HL-60 (cell line): ENCODE data around the gene PCSK2.

Source experiments
- DNase-seq, 2 experiments: peaks; one replicate each; pipeline ENCODE4 v3.0.0-alpha.2; 2010 to 2020; ENCODE audit warnings: low read depth in 1 of 2, low spot score in 1 of 2
- H3K27ac ChIP-seq: fragments of 250-450 bp; sonication (Bioruptor Pico); replicated peaks from 2 replicates; pipeline ENCODE4 v1.5.1; 2020; ENCODE audit warnings: mild to moderate bottlenecking, moderate library complexity
- H3K27me3 ChIP-seq: fragments of 250-450 bp; sonication (Bioruptor Pico); 2 replicates; pipeline ENCODE4 v1.5.1; 2021; ENCODE audit warnings: mild to moderate bottlenecking, moderate library complexity; ENCODE audit not compliant: insufficient read depth, poor library complexity, severe bottlenecking
- H3K4me3 ChIP-seq: replicated peaks from 2 replicates; pipeline ENCODE4 v1.5.1; 2011; ENCODE audit warnings: mild to moderate bottlenecking, control low read depth, low read length; ENCODE audit not compliant: insufficient read depth
- GABPA ChIP-seq: IDR thresholded peaks from 2 replicates; pipeline ENCODE4 v1.6.1; 2012; ENCODE audit warnings: low read depth
- POLR2AphosphoS5 ChIP-seq: IDR thresholded peaks from 2 replicates; pipeline ENCODE4 v1.6.1; 2012; ENCODE audit warnings: low read depth
- SPI1 ChIP-seq: IDR thresholded peaks from 2 replicates; pipeline ENCODE4 v1.6.1; 2012; ENCODE audit warnings: low read depth, mild to moderate bottlenecking, borderline replicate concordance
- TF ChIP-seq, protein P1 (sequence below): IDR thresholded peaks from one replicate; pipeline ENCODE4 v1.5.1; 2011; ENCODE audit warnings: low read length, control low read depth, inconsistent platforms; ENCODE audit not compliant: insufficient read depth
- TF ChIP-seq, protein P2 (sequence below): IDR thresholded peaks from 2 replicates; pipeline ENCODE4 v1.6.1; 2012; ENCODE audit warnings: low read depth; ENCODE audit not compliant: insufficient replicate concordance

The PCSK2 gene

DNA sequence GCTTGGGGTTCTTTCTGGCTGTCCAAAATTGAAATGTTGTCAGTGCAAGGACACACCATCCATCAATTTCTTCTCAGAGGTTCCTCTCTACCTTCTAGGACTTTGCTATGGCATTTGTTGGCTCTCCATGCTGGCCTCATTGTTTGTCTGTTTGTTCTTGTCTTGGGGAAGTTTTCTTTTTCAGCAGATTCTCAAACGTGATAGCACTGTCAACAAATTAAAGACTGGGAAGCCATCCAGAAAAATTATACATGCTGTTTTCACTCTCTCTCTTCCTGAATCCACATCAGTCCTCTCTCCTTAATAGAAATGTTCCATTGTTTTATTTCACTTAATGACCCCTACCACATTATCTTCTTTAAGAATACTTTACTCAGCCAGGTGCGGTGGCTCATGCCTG, 130.4 kb downstream of the PCSK2 start:
- no peak for DNase-seq

DNA sequence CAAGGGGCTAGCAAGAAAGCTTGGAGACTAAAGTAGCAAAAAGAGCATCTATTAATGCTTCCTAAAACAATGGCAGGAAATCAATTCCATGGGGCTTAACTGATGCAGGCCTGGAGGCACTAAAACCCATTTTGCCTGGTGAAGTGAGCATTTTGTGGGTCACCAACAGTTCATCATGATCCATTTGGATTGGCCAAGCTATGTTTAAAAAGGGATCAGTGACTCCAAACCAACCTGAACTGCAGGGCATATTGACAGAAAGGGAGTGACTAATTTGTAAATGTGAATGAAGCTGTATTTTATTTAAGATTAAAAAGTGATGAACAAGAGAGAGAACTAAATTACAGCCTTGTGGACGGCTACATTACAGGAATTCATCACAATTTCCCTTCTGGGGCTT, 132.0 kb downstream of the PCSK2 start:
- no peak overlapping the region for H3K27ac ChIP-seq
- H3K4me3 ChIP-seq, result no peak overlapping the region
- DNase-seq, result no peak
- TF ChIP-seq SPI1, result no peak
- TF ChIP-seq, protein P1, sequence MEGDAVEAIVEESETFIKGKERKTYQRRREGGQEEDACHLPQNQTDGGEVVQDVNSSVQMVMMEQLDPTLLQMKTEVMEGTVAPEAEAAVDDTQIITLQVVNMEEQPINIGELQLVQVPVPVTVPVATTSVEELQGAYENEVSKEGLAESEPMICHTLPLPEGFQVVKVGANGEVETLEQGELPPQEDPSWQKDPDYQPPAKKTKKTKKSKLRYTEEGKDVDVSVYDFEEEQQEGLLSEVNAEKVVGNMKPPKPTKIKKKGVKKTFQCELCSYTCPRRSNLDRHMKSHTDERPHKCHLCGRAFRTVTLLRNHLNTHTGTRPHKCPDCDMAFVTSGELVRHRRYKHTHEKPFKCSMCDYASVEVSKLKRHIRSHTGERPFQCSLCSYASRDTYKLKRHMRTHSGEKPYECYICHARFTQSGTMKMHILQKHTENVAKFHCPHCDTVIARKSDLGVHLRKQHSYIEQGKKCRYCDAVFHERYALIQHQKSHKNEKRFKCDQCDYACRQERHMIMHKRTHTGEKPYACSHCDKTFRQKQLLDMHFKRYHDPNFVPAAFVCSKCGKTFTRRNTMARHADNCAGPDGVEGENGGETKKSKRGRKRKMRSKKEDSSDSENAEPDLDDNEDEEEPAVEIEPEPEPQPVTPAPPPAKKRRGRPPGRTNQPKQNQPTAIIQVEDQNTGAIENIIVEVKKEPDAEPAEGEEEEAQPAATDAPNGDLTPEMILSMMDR, result no peak
- TF ChIP-seq, protein P2, sequence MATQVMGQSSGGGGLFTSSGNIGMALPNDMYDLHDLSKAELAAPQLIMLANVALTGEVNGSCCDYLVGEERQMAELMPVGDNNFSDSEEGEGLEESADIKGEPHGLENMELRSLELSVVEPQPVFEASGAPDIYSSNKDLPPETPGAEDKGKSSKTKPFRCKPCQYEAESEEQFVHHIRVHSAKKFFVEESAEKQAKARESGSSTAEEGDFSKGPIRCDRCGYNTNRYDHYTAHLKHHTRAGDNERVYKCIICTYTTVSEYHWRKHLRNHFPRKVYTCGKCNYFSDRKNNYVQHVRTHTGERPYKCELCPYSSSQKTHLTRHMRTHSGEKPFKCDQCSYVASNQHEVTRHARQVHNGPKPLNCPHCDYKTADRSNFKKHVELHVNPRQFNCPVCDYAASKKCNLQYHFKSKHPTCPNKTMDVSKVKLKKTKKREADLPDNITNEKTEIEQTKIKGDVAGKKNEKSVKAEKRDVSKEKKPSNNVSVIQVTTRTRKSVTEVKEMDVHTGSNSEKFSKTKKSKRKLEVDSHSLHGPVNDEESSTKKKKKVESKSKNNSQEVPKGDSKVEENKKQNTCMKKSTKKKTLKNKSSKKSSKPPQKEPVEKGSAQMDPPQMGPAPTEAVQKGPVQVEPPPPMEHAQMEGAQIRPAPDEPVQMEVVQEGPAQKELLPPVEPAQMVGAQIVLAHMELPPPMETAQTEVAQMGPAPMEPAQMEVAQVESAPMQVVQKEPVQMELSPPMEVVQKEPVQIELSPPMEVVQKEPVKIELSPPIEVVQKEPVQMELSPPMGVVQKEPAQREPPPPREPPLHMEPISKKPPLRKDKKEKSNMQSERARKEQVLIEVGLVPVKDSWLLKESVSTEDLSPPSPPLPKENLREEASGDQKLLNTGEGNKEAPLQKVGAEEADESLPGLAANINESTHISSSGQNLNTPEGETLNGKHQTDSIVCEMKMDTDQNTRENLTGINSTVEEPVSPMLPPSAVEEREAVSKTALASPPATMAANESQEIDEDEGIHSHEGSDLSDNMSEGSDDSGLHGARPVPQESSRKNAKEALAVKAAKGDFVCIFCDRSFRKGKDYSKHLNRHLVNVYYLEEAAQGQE, result no peak
- no peak for TF ChIP-seq GABPA
- TF ChIP-seq POLR2AphosphoS5, result no peak
- H3K27me3 ChIP-seq, result peaks cover 2% of the 10 kb centered on the region

More for the DNA sequence above, 130.4 kb downstream of the PCSK2 start:
- H3K27me3 ChIP-seq, result peaks cover 2% of the 10 kb centered on the region
- TF ChIP-seq, protein P2, result no peak
- TF ChIP-seq, protein P1, result no peak
- TF ChIP-seq GABPA (no peak), SPI1 (no peak)
- H3K4me3 ChIP-seq, result no peak overlapping the region
- no peak overlapping the region for H3K27ac ChIP-seq

DNA sequence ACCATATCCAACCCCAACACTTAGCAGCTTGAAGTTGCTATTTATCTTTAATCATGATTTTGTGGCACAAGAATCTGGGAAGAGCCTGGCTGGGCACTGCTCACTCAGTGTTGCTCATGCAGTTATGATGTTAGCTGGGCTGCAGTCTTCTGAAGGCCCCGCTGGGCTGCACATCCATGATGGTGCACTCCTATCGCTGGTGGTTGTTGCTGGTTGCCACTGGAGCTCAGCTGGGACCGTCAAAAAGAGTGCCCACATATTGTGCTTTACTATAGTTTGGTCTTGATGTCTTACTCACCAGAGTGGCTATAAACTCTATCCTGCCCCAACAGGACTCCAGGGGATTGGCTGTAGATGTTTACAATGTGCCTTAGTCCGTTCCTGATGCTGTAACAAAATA, 137.8 kb downstream of the PCSK2 start:
- DNase-seq, result no peak
- no peak overlapping the region for H3K27ac ChIP-seq
- no peak overlapping the region for H3K4me3 ChIP-seq
- TF ChIP-seq SPI1, result no peak
- TF ChIP-seq, protein P1, result no peak
- TF ChIP-seq GABPA, result no peak
- TF ChIP-seq, protein P2, result no peak
- TF ChIP-seq POLR2AphosphoS5, result no peak
- H3K27me3 ChIP-seq, result no peaks in the 10 kb centered on the region
